Measurements from ENCODE around the gene SLC6A12.

Gene SLC6A12

DNA sequence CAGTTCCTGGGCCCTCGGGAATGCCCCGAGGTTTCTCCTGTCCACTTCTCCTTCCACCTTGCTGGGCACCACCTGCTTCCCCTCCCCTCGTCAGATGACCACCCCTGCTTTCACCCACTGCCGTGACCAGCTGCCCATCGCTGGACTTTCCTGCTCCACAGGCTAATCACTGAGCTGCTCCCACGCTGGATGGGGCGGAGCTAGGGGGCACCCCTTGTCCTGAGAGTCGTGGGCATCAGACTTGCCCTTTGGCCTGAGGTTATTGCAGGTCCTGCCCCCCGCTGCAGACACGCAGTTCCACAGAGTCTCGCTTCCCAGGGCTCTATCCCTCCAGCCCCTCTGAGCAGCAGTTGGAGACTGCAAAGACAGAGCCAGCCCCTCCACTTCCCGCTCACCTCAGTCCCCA is 427 bp downstream of the SLC6A12 start:
- H3K4me1 Mint-ChIP-seq (ENCODE audit: low read depth), result no peaks in the 10 kb centered on the region
- H3K36me3 Mint-ChIP-seq (ENCODE audit: low read depth), result no peaks in the 10 kb centered on the region
- no peaks in the 10 kb centered on the region for H3K9me3 Mint-ChIP-seq
- peaks cover 7% of the 10 kb centered on the region for H3K27me3 Mint-ChIP-seq (ENCODE audit: low read depth)
- H3K27ac Mint-ChIP-seq, result no peak overlapping the region
- H3K4me3 Mint-ChIP-seq, result no peak overlapping the region

DNA sequence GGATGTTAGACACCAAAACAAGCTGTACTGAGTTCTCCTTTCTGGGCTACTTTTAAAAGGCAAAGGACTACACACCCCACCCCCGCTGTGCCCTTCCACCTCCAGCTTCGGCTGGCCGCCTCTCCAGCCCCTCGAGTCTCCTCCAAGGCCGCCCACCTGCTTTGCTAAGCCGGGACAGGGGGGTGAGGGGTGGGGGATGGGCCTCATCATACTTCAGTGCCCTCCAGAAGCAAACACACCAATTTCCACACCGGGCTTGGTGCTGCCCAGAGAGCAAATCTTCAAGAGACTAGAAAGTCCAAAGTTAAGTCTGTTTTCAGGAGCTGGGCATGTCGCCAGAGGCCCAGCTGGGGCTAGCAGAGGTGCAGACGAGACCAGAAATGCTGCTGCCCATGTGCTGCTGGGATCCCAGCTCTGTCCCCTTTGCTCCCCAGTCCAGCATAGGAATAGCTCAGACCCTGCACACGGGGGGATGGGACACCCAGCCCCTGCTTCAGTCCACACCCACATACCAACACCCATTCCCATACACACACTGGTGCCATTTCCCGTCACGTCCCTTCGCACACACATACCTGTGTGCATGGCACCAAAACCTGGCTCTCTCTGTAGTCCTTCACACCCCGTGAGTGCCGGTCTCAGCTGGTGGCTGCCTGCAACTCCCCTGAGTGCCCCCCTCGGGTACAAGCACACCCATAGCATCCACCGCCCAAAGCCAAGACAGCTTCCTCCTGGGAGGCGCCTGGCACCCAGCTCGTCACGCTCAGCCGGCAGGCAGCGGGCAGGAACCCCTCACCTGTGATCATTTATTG is 1.0 kb downstream of the SLC6A12 start:
- H3K27me3 Mint-ChIP-seq (ENCODE audit: low read depth), result peaks cover 7% of the 10 kb centered on the region
- no peak overlapping the region for H3K27ac Mint-ChIP-seq
- H3K4me1 Mint-ChIP-seq (ENCODE audit: low read depth), result no peaks in the 10 kb centered on the region
- H3K4me3 Mint-ChIP-seq, result no peak overlapping the region
- no peaks in the 10 kb centered on the region for H3K9me3 Mint-ChIP-seq
- no peaks in the 10 kb centered on the region for H3K36me3 Mint-ChIP-seq (ENCODE audit: low read depth)

DNA sequence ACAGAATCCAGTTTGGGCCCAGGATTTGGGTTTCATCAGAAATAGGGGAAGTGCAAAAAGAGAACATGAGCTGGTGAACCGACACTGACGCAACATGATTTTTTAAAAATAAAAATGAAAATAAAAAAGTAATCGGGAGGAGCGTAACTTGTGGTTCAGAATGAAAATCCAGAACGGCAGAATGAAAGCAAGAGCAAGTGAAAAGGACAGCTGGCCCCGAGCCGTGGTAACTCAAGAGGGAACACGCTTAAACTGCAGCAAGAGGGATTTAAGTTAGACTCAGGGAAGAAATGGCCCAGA is 1.6 kb downstream of the SLC6A12 start:
- Mint-ChIP-seq H3K4me1 (ENCODE audit: low read depth) (no peaks in the 10 kb centered on the region), H3K9me3 (no peaks in the 10 kb centered on the region), H3K4me3 (no peak overlapping the region), H3K27ac (no peak overlapping the region), H3K27me3 (ENCODE audit: low read depth) (peaks cover 7% of the 10 kb centered on the region), H3K36me3 (ENCODE audit: low read depth) (no peaks in the 10 kb centered on the region)

DNA sequence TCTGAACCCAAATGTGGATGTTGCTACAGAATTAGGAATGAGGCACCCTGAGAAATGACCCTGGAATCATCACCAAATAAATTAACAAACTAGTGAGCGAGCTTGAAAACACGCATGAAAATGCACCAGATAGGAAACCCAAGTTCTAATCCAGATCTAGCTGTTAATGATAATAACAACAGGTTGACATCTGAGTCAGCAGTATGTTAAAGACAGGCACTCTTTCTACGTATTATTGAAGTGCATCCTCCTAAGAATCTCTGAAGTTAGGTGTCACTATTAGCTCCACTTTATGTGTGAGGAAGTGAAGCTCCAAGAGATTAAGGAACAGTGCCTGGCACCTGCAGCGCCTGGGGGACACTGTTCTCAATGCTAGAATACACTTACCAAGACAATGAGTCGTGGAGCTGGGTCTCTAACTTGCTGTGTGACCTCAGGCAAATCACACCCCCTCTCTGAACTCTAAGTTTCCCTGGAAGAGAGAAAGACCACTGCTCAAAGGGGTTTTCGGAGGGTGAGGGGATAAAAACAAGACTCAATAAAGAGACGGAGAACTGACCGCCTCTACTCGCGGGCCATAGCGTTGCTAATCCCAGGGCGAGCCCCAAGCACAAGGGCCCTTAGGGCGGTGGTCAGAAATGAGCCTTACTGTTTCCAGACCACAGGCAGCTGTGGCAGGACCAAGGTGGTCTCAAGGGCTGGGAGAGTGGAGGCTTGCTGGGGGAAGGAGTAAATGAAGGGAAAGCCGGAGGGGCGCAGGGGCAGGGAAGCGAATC is 2.1 kb downstream of the SLC6A12 start:
- no peaks in the 10 kb centered on the region for H3K9me3 Mint-ChIP-seq
- no peak overlapping the region for H3K27ac Mint-ChIP-seq
- H3K36me3 Mint-ChIP-seq (ENCODE audit: low read depth), result no peaks in the 10 kb centered on the region
- H3K27me3 Mint-ChIP-seq (ENCODE audit: low read depth), result peaks cover 4% of the 10 kb centered on the region
- no peak overlapping the region for H3K4me3 Mint-ChIP-seq
- no peaks in the 10 kb centered on the region for H3K4me1 Mint-ChIP-seq (ENCODE audit: low read depth)

DNA sequence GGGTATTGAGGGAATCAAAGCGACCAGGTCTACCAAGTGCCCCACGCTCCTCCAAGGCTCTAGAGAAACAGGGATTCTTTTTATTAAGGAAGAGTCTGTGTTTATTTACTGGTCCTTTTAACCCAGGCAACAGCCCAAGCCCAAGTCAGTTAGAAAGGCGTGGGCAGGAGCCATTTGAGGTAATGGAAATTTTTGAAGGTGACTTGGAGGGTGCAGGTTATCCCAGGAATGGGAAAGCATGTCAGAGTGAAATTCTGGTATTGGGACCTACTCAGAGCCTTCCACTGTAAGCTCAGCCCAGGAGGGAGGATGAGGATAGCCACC is 2.9 kb downstream of the SLC6A12 start:
- Mint-ChIP-seq H3K4me3 (no peak overlapping the region), H3K36me3 (ENCODE audit: low read depth) (no peaks in the 10 kb centered on the region), H3K4me1 (ENCODE audit: low read depth) (no peaks in the 10 kb centered on the region), H3K9me3 (no peaks in the 10 kb centered on the region), H3K27me3 (ENCODE audit: low read depth) (peaks cover 7% of the 10 kb centered on the region), H3K27ac (no peak overlapping the region)

DNA sequence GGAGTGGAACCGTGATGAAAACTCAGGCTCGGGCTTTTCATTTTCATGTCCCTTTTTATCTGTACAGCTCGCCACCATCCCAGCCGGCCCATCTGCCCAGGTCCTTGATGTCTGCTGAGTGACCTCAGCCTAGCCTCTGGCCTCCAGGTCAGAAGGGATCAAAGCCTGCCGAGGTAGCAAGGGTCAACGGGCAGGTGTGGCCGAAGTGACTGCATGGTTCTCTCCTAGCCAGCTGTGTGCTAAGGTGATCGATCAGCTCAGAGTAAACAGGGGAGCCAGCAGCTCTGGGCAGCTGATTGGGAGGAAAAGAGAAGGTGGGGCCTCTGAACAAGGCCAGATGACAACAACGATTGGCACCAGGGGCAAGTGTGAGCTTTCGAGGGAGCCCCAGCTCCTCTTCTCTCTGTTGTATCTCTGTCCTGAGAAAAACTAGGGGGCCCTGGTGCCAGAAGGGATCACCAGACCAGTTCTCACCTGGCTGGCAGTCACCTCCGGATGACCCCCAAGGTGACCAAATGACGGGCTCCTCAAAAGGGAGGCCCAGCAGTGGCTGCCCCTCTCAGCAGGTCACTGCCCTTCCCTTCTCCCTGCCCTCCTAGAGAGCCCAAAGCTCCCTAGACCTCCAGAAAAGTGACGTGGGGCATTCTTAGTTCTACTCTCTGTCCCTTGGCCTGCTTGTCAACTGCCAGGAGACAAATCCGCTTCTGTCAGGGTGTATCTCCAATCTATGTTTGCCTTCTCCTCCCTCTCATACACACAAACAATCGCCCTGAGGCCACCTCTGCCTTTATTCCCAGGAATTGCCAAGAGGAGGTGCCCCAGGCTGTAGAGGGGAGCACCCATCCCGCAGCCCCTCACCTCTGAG is 3.4 kb downstream of the SLC6A12 start:
- Mint-ChIP-seq H3K27me3 (ENCODE audit: low read depth) (peaks cover 12% of the 10 kb centered on the region), H3K4me3 (no peak overlapping the region), H3K36me3 (ENCODE audit: low read depth) (no peaks in the 10 kb centered on the region), H3K27ac (no peak overlapping the region), H3K4me1 (ENCODE audit: low read depth) (no peaks in the 10 kb centered on the region), H3K9me3 (no peaks in the 10 kb centered on the region)

DNA sequence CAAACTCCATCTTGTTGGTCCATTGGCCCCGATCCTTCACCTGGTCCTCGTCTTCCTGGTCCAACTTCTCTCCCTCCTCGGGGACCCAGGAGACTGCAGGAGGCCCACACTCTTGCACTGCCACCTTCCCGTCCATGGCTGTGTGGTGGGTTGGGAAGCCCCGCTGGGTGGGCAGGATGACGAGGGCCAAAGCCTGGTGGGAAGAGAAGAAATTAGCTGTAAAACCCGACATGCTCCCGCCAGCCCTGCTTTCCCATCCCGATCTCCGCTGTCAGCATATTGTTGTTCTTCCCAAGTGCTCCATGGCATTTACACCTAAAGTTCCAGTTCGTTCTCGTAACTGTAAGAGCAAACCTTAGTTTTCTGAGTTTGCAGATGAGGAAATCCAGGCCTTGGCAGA is 4.1 kb downstream of the SLC6A12 start:
- peaks cover 14% of the 10 kb centered on the region for H3K27me3 Mint-ChIP-seq (ENCODE audit: low read depth)
- no peaks in the 10 kb centered on the region for H3K36me3 Mint-ChIP-seq (ENCODE audit: low read depth)
- H3K4me3 Mint-ChIP-seq, result no peak overlapping the region
- no peak overlapping the region for H3K27ac Mint-ChIP-seq
- H3K4me1 Mint-ChIP-seq (ENCODE audit: low read depth), result no peaks in the 10 kb centered on the region
- H3K9me3 Mint-ChIP-seq, result no peaks in the 10 kb centered on the region

DNA sequence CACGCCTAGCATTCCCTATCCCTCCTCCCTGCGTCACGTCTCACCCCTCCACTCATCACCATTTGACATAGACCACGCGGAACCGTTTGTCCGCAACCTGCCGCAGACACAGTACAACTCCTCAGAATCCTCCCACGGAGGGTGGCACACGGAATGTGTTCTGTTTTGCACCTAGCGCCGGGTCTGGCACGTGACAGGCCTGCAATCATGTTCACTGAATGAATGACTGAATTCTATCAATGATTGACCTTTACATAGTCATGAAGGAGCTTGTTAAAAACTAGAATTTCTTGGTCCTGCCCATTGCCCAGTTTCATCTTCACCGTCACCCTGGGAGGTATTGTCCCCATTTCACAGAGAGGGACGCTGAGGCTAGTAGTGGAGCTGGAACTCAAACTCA is 4.7 kb downstream of the SLC6A12 start:
- no peak overlapping the region for H3K27ac Mint-ChIP-seq
- H3K4me3 Mint-ChIP-seq, result no peak overlapping the region
- H3K4me1 Mint-ChIP-seq (ENCODE audit: low read depth), result no peaks in the 10 kb centered on the region
- no peaks in the 10 kb centered on the region for H3K36me3 Mint-ChIP-seq (ENCODE audit: low read depth)
- H3K9me3 Mint-ChIP-seq, result no peaks in the 10 kb centered on the region
- peaks cover 19% of the 10 kb centered on the region for H3K27me3 Mint-ChIP-seq (ENCODE audit: low read depth)

DNA sequence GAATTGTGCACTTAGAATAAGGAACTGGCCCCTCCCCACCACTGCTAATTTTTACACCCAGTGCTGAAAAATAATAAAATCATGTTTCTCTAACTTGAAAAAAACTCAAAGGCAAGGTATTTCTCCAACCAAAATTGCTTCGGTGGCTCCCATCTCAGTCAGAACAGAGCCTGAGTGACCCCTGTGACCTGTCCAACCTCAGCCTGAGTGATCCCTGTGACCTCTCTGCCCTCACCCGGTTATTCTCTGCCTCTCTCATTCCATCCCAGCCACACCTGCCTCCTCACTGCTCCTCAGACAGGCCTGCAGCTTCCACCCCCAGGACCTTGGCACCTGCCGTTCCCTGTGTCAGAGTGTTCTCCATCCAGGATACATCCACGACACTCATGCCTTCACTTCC is 5.1 kb downstream of the SLC6A12 start:
- Mint-ChIP-seq H3K27me3 (ENCODE audit: low read depth) (peaks cover 22% of the 10 kb centered on the region), H3K9me3 (no peaks in the 10 kb centered on the region), H3K27ac (no peak overlapping the region), H3K36me3 (ENCODE audit: low read depth) (no peaks in the 10 kb centered on the region), H3K4me3 (no peak overlapping the region), H3K4me1 (ENCODE audit: low read depth) (no peaks in the 10 kb centered on the region)

DNA sequence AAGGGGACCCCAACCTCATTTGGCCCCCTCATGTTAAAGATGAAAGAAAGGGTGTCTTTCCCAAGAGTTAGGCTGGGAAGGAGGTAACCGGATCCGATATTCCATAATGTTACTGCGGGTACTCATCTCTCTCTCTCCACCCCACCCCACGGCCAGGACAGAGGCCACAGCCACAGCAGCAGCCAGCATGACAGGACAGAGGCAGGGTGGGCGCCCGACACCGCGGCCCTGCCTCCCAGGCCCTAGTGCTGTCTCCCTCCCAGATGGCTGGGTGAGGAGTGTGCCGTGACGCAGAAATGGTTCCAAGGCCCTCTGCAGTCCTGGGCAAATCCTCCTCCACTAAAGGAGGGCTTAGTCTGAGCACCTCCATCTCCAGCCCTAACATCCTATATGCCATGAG is 6.2 kb downstream of the SLC6A12 start:
- Mint-ChIP-seq H3K4me3 (no peak overlapping the region), H3K4me1 (ENCODE audit: low read depth) (no peaks in the 10 kb centered on the region), H3K36me3 (ENCODE audit: low read depth) (no peaks in the 10 kb centered on the region), H3K27me3 (ENCODE audit: low read depth) (peaks cover 22% of the 10 kb centered on the region), H3K9me3 (no peaks in the 10 kb centered on the region), H3K27ac (no peak overlapping the region)

DNA sequence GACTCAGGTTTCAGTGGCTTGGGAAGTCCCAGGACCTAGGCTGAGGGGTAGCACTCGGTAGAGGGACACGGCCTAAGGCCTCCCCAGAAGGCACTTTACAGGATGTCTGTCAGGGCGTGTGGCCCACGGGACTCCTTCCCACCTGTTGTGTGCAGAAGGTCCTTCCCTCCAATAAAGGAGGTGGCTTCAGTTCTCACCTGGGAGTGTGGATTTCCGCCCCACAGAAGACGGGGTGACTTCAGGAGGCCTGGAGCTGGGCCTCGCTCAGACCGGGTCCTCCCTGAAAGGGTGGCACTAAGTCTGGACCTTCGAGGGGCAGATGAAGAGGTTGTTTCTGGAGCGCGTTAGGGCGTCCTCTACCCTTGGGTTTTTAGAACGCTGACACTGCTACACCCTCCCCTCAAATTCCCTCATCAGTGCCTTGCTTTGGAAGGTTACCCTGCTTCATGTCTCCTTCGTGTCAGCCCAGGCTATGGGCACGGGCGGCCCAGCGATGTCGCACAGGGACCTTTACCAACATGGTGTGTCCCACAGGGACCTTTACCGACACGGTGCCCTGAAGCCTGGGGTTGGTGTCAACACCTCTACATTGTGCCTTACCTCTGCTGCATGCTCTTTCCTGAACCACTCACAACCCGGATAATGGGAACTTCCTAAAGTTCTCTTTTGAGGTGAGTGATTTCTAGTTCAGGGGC is 7.1 kb downstream of the SLC6A12 start:
- Mint-ChIP-seq H3K4me1 (ENCODE audit: low read depth) (peaks cover 1% of the 10 kb centered on the region), H3K27ac (no peak overlapping the region), H3K36me3 (ENCODE audit: low read depth) (no peaks in the 10 kb centered on the region), H3K27me3 (ENCODE audit: low read depth) (peaks cover 27% of the 10 kb centered on the region), H3K4me3 (no peak overlapping the region), H3K9me3 (no peaks in the 10 kb centered on the region)

DNA sequence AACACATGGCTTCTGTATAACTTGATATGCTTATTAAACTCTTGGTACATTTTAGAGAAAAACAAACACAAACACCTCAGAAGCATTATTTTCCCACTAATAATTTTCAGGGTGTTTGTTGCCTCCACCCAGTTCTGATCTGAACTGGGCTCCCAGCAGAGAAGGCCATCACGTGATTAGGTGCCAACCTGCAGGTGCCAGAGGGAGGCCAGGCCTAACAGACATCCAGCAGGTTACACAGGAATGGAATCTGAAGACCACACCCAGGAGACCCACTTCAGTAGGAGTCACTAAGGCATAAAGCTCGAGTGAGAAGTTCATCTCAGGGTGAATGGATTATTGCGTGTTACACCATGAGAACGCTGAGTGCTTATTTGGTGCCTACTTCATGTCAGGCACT is 8.9 kb downstream of the SLC6A12 start:
- peaks cover 1% of the 10 kb centered on the region for H3K4me1 Mint-ChIP-seq (ENCODE audit: low read depth)
- peaks cover 29% of the 10 kb centered on the region for H3K27me3 Mint-ChIP-seq (ENCODE audit: low read depth)
- H3K9me3 Mint-ChIP-seq, result no peaks in the 10 kb centered on the region
- no peak overlapping the region for H3K27ac Mint-ChIP-seq
- no peaks in the 10 kb centered on the region for H3K36me3 Mint-ChIP-seq (ENCODE audit: low read depth)
- no peak overlapping the region for H3K4me3 Mint-ChIP-seq

DNA sequence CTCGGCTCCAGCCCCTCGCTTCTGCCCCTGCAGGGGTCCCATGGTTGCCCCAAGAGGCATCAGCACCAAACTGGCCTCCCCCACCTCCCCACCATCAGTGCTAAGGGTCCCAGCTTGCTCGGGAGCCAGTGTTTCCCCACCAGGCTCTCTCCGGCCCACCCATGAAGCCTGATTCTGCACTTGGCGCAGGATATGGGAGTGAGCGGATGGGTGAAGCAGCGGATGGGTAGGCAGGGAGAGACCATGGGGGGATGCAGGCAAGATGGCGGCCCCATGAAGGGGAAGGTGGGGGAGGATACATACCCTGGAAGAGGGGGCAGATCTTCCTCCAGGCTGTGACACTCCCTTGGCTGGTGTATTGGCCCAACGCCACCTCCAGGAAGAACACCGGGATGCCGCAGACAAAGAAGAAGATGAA is 9.7 kb downstream of the SLC6A12 start:
- no peak overlapping the region for H3K4me3 Mint-ChIP-seq
- H3K4me1 Mint-ChIP-seq (ENCODE audit: low read depth), result peaks cover 1% of the 10 kb centered on the region
- H3K36me3 Mint-ChIP-seq (ENCODE audit: low read depth), result no peaks in the 10 kb centered on the region
- no peak overlapping the region for H3K27ac Mint-ChIP-seq
- peaks cover 29% of the 10 kb centered on the region for H3K27me3 Mint-ChIP-seq (ENCODE audit: low read depth)
- no peaks in the 10 kb centered on the region for H3K9me3 Mint-ChIP-seq

DNA sequence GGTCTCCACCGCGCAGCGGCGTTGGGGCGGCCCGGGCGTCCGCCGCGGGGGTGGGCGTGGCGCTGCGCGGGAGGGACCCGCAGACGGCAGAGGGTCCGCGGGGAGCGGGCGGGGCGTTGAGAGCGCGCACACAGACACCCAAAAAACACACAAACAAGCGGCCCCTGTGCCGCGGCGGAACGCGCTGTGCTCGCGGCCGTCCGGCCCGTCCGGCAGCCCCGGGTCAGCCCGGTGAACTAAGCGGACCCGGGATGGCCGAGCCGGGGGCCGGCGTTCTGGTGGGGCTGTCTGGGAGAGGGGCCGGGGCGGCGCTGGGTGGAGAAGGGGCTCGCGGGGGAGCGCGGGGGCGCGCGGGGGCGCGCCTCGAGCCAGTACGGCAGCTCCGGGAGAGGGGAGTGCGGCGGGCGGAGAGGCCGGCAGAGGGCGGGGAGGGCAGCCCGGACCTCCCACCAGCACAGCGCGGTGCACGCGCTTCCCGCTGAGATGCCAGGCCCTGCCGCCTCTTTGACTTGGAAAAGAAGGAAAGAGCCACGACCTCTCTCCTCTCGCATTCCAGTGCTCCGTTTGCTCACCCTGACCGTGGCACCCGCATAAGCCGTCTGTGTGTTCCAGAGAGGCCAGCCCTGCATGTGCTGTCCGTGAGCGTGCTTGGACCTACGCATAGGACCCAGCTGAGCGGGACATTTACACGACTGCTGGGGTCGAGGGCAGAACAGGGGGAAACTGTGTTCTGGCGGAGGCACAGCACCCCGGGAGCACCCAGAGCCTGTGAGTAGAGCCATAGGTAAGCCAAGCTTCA is 10.3 kb downstream of the SLC6A12 start:
- Mint-ChIP-seq H3K9me3 (no peaks in the 10 kb centered on the region), H3K27ac (no peak overlapping the region), H3K27me3 (ENCODE audit: low read depth) (peaks cover 29% of the 10 kb centered on the region), H3K36me3 (ENCODE audit: low read depth) (no peaks in the 10 kb centered on the region), H3K4me3 (no peak overlapping the region), H3K4me1 (ENCODE audit: low read depth) (peaks cover 1% of the 10 kb centered on the region)
